ENCODE results near the gene FAM135A. TPM values are rescaled to one million over a fixed set of nuclear protein-coding genes. Genes with fewer than 3 reads are reported as not detected.

Gene FAM135A
- total RNA-seq, 1 donor: 29.4 TPM

DNA sequence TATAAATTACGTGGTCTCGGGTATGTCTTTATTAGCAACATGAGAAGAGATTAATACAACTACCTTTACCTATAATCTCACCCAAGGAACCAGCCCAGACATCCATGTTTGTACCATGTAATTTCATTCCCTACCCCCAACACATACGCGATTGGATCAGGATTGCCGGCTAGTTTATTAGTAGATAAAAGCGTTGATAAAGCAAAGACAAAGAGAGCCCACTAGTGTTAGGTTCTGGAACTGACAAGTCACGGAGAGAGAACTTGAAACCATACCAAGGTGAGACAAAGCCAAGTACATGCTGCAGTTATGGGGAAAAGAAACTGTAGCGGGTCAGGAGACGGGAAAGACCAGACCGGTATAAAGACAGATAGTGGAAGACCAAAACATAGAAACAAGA, 37.4 kb upstream of the FAM135A start:
- no peak for DNase-seq (ENCODE audit: low read depth)
- TF ChIP-seq, protein P1, sequence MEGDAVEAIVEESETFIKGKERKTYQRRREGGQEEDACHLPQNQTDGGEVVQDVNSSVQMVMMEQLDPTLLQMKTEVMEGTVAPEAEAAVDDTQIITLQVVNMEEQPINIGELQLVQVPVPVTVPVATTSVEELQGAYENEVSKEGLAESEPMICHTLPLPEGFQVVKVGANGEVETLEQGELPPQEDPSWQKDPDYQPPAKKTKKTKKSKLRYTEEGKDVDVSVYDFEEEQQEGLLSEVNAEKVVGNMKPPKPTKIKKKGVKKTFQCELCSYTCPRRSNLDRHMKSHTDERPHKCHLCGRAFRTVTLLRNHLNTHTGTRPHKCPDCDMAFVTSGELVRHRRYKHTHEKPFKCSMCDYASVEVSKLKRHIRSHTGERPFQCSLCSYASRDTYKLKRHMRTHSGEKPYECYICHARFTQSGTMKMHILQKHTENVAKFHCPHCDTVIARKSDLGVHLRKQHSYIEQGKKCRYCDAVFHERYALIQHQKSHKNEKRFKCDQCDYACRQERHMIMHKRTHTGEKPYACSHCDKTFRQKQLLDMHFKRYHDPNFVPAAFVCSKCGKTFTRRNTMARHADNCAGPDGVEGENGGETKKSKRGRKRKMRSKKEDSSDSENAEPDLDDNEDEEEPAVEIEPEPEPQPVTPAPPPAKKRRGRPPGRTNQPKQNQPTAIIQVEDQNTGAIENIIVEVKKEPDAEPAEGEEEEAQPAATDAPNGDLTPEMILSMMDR (IDR thresholded peaks at IDR 0.05; ENCODE audit: insufficient read depth, low read depth, low read length): peak; percentile 38

DNA sequence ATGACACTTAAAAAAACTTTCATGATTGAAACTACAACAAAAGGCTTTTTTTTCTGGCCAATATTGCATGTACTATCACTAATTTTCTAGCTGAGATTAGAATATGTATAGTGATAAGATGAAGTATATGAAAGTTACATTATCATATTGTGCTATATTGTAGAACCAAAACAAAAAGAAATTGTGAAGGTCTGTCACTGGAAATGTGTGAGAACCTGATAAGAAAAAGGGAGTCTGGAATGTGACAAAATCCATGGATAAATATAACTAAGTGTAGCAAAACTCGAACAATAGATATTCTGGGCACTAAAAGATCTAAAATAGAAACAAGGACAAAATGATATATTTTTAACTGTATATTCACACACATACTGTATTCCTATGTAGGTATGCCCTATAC, 36.7 kb upstream of the FAM135A start:
- no peak overlapping the region for H3K4me3 ChIP-seq (ENCODE audit: low read depth, low read length)
- TF ChIP-seq, protein P1 (IDR thresholded peaks at IDR 0.05; ENCODE audit: insufficient read depth, low read depth, low read length): no peak
- no peak for DNase-seq (ENCODE audit: low read depth)

More for the DNA sequence above, 37.4 kb upstream of the FAM135A start:
- no peak overlapping the region for H3K4me3 ChIP-seq (ENCODE audit: low read depth, low read length)

DNA sequence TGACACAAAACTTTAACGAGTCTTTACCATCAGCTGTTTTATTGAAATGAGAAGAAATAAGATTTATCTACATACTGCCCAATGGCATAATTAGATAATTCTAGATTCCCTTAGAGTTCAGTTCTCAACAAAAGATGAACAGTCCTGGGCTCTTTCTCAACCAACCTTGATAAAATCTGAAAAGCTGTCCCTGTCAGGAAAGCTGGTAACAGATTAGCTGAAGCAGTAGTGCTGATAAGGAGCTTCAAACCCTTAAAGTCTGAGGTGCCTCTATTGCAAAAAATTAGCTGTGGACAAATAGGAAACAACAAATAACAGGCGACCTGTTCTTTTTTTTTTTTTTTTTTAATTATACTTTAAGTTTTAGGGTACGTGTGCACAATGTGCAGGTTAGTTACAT, 35.9 kb upstream of the FAM135A start:
- no peak overlapping the region for H3K4me3 ChIP-seq (ENCODE audit: low read depth, low read length)
- TF ChIP-seq, protein P1 (IDR thresholded peaks at IDR 0.05; ENCODE audit: insufficient read depth, low read depth, low read length): no peak
- no peak for DNase-seq (ENCODE audit: low read depth)

DNA sequence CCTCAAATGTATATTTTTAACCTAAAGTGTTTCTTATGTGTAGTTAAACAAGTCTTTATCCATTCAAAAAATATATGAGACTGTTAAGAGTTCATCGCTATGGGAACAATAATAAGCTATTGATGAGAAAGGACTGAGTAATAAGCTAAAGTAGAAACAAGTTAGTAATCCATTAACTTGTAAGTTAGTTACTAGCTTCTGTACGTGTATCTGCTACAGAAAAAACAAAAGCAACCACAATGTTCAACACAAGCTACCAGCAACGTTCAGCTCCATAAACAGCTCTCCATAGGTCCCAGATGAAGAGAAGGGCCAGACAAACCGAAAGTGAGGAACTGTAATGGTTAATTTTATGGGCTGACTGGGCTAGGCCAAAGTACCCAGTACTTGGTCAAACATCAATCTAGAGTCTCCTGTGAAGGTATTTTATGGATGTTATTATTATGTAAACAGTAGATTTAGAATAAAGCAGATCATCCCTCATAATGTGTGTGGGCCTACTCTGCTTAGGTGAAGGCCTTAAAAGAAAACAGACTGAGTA, 33.8 kb upstream of the FAM135A start:
- TF ChIP-seq, protein P1 (IDR thresholded peaks at IDR 0.05; ENCODE audit: insufficient read depth, low read depth, low read length): no peak
- no peak for DNase-seq (ENCODE audit: low read depth)
- no peak overlapping the region for H3K4me3 ChIP-seq (ENCODE audit: low read depth, low read length)

DNA sequence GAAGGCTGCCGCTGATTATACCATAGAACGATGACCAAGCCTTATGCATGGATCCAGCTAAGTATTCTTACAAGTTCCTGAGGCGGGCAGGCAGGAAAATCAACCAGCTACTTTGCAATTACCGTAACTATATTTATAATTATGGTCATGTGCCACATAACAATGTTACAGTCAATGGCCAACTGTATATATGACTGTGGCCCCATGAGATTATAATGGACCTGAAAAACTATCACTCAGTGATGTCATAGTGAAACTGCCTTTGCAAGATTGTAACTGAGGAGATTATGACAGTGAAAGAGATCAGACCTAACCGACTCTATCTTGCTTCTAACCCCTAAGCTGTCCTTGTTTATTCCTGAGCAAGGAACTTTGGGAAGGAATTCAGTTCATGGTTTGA, 33.1 kb upstream of the FAM135A start:
- H3K4me3 ChIP-seq (ENCODE audit: low read depth, low read length): no peak overlapping the region
- TF ChIP-seq, protein P1 (IDR thresholded peaks at IDR 0.05; ENCODE audit: insufficient read depth, low read depth, low read length): no peak
- no peak for DNase-seq (ENCODE audit: low read depth)

DNA sequence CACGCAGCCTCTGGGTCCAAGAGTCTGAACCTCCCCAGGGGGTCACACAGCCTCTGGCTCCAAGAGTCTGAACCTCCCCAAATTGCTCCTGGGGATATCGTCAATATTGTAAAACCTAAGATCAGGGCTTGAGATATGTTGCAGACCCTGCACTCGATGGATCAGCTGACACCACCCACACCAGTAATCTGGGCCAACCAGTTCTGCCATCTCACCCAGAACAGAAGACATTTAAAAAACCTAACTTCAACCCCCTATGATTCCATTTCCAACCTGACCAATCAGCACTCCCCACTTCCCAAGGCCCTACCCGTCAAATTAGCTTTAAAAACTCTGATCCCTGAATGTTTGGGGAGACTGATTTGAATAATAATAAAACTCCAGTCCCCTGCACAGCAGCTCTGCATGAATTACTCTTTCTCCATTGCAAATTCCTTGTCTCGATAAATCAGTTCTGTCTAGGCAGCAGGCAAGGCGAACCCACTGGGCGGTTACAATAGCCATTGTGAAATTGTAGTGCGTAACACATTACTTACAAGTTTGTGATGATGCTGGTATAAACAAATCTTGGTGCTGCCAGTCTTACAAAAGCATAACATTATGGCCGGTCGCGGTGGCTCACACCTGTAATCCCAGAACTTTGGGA, 32.4 kb upstream of the FAM135A start:
- H3K4me3 ChIP-seq (ENCODE audit: low read depth, low read length): no peak overlapping the region
- TF ChIP-seq, protein P1 (IDR thresholded peaks at IDR 0.05; ENCODE audit: insufficient read depth, low read depth, low read length): no peak
- no peak for DNase-seq (ENCODE audit: low read depth)

DNA sequence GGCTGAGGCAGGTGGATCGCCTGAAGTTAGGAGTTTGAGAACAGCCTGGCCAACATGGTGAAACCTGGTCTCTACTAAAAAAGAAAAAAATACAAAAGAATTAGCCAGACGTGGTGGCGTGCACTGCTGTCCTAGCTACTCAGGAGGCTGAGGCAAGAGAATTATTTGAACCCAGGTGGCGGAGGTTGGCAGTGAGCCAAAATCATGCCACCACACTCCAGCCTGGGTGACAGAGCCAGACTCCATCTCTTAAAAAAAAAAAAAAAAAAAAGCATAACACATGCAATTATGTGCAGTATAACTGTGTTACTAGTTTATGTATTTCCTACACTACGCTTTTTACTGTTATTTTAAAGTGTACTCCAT, 31.9 kb upstream of the FAM135A start:
- TF ChIP-seq, protein P1 (IDR thresholded peaks at IDR 0.05; ENCODE audit: insufficient read depth, low read depth, low read length): no peak
- DNase-seq (ENCODE audit: low read depth): no peak
- no peak overlapping the region for H3K4me3 ChIP-seq (ENCODE audit: low read depth, low read length)

Measured in fibroblast of villous mesenchyme (primary cell).